Erythroblast (primary cell): Measurements from ENCODE around the gene AIF1.

Source experiments
- DNase-seq, 2 experiments: peaks; one replicate each; lab custom pipeline; 2025; lab: John Stamatoyannopoulos, UW
- GATA1 ChIP-seq: IDR thresholded peaks from 2 replicates; pipeline ENCODE4 v1.6.1; 2011; ENCODE audit warnings: low read depth, mild to moderate bottlenecking, control low read depth, low read length, moderate library complexity
- POLR2A ChIP-seq: IDR thresholded peaks from 2 replicates; pipeline ENCODE4 v1.6.1; 2011; ENCODE audit warnings: mild to moderate bottlenecking, low read length

The AIF1 gene

DNA sequence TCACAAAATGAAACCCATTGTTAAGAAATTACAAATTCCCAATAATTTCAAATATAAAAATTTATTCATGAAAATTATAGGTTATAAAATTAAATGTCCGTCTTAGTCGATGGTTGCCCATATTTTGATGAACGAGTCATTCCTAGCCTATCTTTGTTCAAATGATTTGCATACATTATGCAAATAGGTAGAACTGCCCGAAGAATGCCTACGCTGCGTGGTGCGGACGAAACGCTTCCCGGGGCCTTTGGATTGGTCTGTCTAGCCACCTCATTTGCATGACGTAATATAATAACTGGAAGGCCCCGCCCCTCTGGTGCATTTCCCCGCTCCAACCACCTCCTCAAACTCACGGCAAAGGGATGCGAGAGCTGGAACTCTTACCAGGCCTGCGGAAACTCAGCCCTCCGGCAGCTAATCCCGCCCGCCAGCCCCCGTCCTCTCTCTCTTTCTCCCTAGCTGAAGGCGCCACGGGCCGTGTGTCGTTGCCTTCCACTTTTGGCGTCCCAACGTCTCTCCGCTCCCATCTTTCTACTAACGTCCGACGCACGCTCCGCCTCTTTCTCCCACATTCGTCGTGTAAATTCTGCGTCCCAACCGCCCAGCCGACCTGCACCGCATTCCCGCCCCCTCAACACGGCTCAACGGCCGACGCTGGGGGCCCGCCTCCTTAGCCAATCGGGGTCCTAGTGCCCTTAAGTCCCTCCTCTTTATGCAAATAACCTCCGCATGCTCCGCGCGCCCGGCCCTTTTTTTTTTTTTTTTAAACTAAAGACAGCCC is 5.0 kb downstream of the AIF1 start:
- peak; percentile 98 for TF ChIP-seq POLR2A
- TF ChIP-seq GATA1 = no peak
- peak; percentile 99 to 100 for DNase-seq

DNA sequence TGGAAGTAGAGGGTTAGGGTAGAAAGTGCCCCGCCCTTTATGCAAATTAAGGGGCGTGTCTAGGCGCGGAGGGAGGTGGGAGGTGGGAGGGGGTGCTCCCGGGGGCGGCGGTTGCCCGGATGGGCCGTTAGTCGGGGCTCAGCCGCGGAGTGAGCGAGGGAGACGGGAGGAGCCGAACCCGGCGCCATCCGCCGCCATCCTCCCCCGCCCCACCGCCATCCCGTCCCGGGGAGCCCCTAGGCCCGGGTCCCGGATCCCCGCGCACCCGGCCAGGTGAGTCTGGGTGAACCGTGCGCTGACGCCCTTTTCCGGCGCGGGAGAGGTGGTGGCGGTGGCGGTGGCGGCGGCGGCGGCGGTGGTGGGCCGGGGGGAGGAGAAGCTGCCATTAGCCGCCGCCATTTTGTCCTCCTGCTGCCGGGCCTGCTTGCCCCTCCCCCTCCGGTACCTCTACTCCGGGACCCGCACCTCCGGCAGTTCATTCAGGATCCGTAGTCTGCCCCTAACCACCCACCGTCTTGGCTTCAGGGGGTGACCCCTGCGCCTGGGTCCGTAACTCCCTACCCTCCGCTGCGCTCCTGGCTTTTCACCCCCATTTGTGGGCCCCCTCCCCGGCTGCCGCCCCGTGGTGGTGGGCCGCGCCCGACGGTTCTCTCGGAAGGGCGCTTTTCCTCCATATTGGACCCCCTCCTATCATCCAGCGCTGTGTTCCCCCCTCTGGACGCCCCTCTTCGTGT is 5.7 kb downstream of the AIF1 start, which contains the start of gene PRRC2A:
Gene PRRC2A (plus strand): TSS at position 130 of the 734 bp plus-strand sequence. CDS start 2,075 bp downstream, outside the sequence.
- TF ChIP-seq GATA1 (no peak), POLR2A (no peak)
- peak; percentile 92 to 93 for DNase-seq

DNA sequence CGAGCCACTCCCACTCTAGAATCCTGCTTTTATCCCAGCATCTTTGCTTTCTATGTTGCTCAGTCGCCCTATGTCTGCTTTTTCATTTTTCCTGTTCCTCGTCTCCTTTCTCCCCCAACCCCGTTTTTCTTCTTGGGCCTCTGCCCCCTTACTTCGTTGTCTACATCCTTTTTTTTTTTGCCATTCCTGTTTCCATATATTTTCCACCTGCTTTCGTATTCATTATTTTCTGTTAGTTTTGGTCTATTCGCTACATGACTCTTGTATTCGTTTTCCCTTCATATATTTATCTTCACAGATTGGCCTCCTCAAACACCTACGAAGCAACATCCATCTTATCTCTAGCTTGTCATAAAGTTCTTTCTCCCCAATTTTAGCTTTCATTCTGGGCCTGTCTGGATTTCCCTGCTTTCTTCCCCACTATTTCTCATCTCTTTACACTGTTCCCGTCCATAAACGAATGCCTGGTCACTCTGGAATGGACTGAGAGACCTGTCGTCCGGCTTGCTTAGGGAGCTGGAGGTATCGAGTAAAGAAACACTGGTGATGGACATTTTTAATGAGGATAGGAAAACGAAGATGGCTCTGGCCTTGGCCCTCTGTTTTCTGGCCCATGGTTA is 6.4 kb downstream of the AIF1 start:
- no peak for TF ChIP-seq GATA1
- no peak for TF ChIP-seq POLR2A
- peak; percentile 40 to 62 for DNase-seq

DNA sequence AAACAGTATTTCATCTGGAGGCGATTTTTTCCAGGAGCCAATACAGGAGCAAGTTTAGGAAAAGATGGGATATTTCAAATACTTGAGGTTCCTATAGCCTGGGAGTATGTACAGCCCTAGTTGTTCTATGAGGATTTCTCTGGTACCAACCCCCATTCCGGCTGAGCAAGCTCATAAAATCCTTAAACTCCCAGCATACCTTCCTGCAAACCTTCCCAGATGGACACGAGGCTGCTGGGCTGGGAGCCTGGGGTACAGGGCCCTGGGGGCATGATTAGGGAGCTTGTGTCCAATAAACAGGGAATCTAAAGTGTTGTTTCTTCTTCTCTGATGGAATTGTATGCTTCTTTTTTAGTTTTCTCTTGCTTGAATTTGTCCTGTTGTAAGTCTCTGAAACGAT is 7.0 kb downstream of the AIF1 start:
- TF ChIP-seq GATA1 = no peak
- peak in 1 of 2 experiments; percentile 35 for DNase-seq

DNA sequence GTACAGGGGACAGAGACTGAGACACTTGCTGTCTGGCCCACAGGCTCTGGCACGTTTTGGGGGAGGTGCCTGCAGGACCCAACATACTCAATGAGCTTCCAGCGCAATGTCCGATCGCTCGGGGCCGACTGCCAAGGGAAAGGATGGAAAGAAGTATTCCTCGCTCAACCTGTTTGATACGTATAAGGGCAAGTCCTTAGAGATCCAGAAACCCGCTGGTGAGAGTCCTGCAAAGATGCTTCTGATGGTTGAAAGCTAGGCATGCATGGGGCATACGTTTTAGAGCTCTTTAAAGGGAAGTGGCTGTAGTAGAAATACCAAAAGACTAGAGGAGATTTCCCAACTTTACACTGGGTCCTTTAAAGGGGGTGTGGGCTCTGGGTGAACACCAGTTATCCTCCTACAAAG is 7.7 kb downstream of the AIF1 start:
- no peak for TF ChIP-seq GATA1
- TF ChIP-seq POLR2A = no peak

DNA sequence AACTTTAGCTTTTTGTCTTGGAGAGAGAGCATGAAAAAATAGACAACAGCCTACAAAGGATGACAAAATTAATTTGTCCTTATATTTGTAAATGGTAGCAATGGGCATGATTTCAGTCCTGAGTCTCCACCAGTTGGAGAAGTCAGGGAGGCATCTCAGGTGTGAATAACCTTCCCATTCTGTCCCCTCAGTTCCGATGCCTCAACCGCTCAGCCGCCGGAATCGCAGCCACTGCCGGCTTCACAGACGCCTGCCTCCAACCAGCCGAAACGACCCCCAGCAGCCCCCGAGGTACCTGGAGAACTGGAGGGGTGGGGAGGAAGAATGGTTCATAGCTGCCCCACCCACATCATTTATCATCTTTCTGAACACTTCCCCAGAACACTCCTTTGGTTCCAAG is 9.0 kb downstream of the AIF1 start:
- no peak for TF ChIP-seq GATA1
- no peak for TF ChIP-seq POLR2A

More for the DNA sequence above, 7.7 kb downstream of the AIF1 start:
- no peak for DNase-seq

DNA sequence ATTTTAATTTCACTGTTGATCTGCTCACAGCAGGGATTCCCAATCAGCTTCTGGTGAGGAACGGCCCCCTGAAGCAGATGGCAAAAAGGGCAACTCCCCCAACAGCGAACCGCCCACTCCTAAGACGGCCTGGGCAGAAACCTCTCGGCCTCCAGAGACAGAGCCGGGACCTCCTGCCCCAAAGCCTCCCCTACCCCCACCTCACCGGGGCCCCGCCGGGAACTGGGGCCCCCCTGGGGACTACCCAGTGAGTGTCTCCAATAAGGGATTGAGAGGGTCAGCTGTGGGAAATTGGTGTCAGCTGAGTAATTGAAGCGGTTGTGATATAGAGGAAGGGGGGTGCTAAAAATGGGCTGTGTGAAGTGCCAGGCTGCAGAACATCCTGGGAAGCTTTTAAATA is 11.9 kb downstream of the AIF1 start:
- DNase-seq = no peak
- TF ChIP-seq GATA1 (no peak), POLR2A (no peak)

More for the DNA sequence above, 9.0 kb downstream of the AIF1 start:
- no peak for DNase-seq

DNA sequence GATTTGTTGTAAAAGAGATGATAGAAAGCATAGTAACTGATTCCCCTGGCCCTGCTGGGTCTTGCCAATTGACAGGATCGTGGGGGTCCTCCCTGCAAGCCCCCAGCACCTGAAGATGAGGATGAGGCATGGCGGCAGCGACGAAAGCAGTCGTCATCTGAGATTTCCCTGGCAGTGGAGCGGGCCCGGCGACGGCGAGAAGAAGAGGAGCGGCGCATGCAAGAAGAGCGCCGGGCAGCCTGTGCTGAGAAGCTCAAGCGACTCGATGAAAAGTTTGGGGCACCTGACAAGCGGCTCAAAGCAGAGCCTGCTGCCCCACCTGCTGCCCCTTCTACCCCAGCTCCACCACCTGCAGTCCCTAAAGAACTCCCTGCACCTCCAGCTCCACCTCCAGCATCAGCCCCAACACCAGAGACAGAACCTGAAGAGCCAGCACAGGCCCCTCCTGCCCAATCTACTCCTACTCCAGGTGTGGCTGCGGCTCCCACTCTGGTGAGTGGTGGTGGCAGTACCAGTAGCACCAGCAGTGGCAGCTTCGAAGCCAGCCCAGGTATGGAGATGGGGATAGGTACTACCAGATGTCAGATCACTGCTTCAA is 12.8 kb downstream of the AIF1 start:
- TF ChIP-seq GATA1 (no peak), POLR2A (no peak)
- no peak for DNase-seq

DNA sequence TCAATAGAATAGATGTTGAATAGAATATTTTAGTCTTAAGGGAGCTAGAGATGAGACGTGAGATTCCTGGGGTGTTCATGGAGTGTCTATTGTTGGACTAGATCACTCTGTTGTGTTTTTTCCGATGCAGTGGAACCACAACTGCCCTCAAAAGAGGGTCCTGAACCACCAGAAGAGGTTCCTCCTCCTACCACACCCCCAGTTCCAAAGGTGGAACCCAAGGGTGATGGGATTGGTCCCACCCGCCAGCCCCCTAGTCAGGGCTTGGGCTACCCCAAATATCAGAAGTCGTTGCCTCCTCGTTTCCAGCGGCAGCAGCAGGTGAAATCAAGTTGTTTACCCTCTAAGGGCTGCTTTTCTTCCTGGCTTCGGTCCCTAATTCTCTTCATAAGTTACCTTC is 14.0 kb downstream of the AIF1 start:
- TF ChIP-seq GATA1 (no peak), POLR2A (no peak)
- DNase-seq = no peak

DNA sequence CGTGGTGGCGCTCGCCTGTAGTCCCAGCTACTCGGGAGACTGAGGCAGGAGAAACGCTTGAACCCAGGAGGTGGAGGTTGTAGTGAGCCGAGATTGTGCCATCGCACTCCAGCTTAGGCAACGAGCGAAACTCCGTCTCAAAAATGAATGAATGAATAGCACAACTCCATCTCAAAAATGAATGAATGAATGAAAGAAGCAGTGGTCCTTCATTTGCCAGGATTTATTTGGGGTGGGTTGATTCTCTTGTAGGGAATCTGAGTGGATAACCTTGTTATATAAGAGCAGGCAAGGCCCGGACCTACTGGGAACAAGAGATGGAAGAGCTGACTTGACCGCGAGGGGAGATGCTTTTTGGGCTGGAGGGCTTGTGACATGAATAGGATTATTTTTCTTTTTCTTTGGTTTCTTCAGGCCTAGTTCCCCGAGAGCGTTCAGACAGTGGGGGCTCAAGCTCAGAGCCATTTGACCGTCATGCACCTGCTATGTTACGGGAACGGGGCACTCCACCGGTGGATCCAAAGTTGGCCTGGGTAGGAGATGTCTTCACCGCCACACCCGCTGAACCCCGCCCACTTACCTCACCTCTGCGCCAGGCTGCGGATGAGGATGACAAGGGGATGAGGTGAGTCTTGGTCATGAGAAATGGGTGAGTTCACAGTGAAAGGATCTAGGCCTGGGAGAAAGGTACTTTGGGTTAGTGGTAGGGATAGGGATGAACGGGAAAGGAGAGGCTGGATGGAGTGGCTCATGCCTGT is 15.3 kb downstream of the AIF1 start:
- TF ChIP-seq POLR2A = no peak
- no peak for TF ChIP-seq GATA1
- no peak for DNase-seq

DNA sequence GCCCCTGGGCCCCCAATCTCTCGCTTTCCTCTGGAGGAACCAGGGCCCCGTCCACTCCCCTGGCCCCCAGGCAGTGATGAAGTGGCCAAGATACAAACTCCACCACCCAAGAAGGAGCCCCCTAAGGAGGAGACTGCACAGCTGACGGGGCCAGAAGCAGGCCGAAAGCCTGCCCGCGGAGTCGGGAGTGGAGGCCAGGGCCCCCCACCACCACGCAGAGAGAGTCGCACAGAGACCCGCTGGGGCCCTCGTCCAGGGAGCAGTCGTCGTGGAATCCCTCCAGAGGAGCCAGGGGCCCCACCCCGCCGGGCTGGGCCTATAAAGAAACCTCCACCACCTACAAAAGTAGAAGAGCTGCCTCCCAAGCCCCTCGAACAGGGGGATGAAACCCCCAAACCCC is 16.2 kb downstream of the AIF1 start:
- TF ChIP-seq POLR2A (no peak), GATA1 (no peak)
- no peak for DNase-seq

DNA sequence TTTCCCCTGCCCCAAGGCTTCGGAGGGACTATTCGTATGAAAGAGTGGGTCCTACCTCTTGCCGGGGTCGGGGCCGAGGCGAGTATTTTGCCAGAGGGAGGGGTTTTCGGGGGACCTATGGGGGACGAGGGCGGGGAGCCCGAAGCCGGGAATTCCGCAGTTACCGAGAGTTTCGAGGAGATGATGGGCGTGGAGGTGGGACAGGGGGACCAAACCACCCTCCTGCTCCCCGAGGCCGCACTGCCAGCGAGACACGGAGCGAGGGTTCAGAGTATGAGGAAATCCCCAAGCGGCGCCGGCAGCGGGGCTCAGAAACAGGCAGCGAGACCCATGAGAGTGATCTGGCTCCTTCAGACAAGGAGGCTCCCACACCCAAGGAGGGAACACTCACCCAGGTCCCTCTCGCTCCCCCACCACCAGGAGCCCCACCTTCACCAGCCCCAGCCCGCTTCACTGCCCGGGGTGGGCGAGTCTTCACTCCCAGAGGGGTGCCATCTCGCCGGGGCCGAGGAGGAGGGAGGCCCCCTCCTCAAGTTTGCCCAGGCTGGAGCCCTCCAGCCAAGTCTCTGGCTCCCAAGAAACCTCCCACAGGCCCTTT is 16.7 kb downstream of the AIF1 start:
- no peak for TF ChIP-seq POLR2A
- TF ChIP-seq GATA1 = no peak
- DNase-seq = no peak
